ENCODE measurements around the gene TCN2.

Gene TCN2

DNA sequence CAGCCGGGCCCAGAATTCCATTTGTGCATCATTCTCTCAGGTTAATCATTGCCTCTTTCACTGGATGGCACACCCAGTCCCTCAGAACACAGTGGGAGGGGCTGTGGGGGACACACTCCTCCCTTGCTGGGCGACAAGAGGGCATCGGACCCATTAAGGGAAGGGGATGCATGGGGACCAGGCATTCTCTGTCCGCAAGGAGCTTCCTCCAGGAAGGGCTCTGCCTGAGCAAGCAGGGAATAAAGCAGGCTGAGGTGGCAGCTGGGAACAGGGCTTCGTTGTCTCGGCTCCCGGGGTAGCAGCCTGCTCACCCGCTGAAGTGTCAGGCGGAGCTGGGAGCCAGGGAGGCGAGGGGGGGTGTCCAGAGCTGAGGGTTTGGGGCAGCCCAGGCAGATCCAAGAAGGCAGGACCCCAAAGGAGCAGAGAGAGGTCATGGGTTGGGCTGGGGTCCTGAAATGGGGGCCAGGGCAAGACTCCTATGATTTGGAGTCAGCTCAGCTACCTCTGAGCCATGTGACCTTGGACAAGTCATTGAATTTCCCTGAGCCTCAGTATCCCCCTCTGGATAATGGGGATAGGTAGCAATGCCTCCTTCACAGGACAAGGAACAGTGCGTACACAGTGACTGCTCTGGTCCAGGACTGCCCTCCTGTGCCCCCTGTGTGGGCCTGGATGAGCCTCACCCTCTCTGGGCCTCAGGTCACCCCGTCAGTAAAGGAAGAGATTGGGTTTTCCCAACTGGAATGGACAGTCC is 34.0 kb upstream of the TCN2 start:
- Histone ChIP-seq H3K9ac (ENCODE audit: low read depth, low read length) (no peak overlapping the region), H3K4me1 (ENCODE audit: insufficient read depth, low read length) (no peaks in the 10 kb centered on the region; the same call in 1 of the 2 replicates), H3K36me3 (ENCODE audit: insufficient read depth, low read length) (peaks cover 7% of the 10 kb centered on the region; the same call in 1 of the 2 replicates), H3K9me3 (ENCODE audit: control insufficient read depth, insufficient read depth, low read length) (no peaks in the 10 kb centered on the region)

GRCh38 chr22:30573594-30574094 is 33.3 kb upstream of the TCN2 start:
- H3K36me3 ChIP-seq (ENCODE audit: insufficient read depth, low read length), result peaks cover 7% of the 10 kb centered on the region; the same call in 1 of the 2 replicates
- no peaks in the 10 kb centered on the region; the same call in 1 of the 2 replicates for H3K4me1 ChIP-seq (ENCODE audit: insufficient read depth, low read length)
- H3K9ac ChIP-seq (ENCODE audit: low read depth, low read length), result peak overlapping the region; percentile 78; the same call in 1 of the 2 replicates
- no peaks in the 10 kb centered on the region for H3K9me3 ChIP-seq (ENCODE audit: control insufficient read depth, insufficient read depth, low read length)

DNA sequence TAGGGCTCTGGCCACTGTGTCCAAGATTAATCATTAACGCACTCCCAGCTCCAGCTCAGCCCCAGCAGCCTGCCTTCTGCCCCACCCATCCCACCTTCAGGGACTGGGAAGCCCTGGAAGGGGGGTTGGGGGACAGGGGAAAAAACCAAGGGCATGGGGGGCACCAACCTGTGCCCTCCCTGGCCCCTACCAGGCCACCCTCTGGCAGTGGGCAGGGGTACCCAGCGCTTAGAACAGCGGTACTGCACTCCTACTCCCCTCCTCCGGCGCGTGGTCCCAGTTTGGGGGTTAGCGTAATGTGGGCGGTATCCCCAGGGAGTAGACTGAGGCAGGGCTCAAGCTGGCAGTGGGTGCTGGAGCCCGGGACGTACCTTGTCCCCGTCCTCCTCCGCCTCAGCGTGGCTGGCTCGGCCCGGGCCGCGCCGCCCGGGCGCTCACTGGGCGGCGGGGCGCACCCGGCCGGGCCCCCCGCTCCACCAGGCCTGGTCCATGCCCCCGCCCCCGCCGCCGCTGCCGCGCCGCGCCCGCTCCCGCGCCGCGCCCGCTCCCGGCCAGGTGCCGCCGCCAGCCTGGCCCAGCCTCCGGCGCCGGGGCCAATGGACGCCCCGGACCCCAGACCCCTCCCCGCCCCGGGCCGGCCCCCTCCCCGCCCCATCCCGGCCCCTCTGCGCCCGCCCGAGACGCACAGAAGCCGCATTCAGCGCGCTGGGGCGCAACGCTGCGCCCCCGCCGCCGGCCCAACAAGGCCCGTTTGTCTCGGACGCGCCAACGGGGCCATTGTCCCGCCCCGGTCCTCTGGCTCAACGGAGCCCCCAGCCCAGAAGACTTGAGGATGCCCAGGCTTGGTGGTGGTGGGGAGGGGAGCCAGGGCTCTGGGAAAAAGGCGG is 32.6 kb upstream of the TCN2 start, which contains the start of gene GAL3ST1:
Gene GAL3ST1, minus strand, starts transcription at position 571 of the 887 bp plus-strand sequence. CDS start 17,273 bp downstream, outside the sequence.
- Histone ChIP-seq H3K9ac (ENCODE audit: low read depth, low read length) (peak within 1 kb of the TSS; percentile 78), H3K9me3 (ENCODE audit: control insufficient read depth, insufficient read depth, low read length) (no peaks in the 10 kb centered on the region), H3K4me1 (ENCODE audit: insufficient read depth, low read length) (no peaks in the 10 kb centered on the region; the same call in 1 of the 2 replicates), H3K36me3 (ENCODE audit: insufficient read depth, low read length) (peaks cover 7% of the 10 kb centered on the region; the same call in 1 of the 2 replicates)

GRCh38 chr22:30574997-30575671 is 31.8 kb upstream of the TCN2 start:
- Histone ChIP-seq H3K4me1 (ENCODE audit: insufficient read depth, low read length) (no peaks in the 10 kb centered on the region; the same call in 1 of the 2 replicates), H3K9me3 (ENCODE audit: control insufficient read depth, insufficient read depth, low read length) (no peaks in the 10 kb centered on the region), H3K36me3 (ENCODE audit: insufficient read depth, low read length) (peaks cover 7% of the 10 kb centered on the region; the same call in 1 of the 2 replicates), H3K9ac (ENCODE audit: low read depth, low read length) (peak overlapping the region; percentile 51; the same call in 1 of the 2 replicates)

- Histone ChIP-seq H3K4me1 (ENCODE audit: insufficient read depth, low read length) (no peaks in the 10 kb centered on the region; the same call in 1 of the 2 replicates), H3K9ac (ENCODE audit: low read depth, low read length) (no peak overlapping the region), H3K36me3 (ENCODE audit: insufficient read depth, low read length) (peaks cover 10% of the 10 kb centered on the region; the same call in 1 of the 2 replicates), H3K9me3 (ENCODE audit: control insufficient read depth, insufficient read depth, low read length) (no peaks in the 10 kb centered on the region)
Observed at GRCh38 chr22:30575859-30576258, 31.1 kb upstream of the TCN2 start.

- H3K36me3 ChIP-seq (ENCODE audit: insufficient read depth, low read length), result peaks cover 15% of the 10 kb centered on the region; the same call in 1 of the 2 replicates
- no peaks in the 10 kb centered on the region; the same call in 1 of the 2 replicates for H3K4me1 ChIP-seq (ENCODE audit: insufficient read depth, low read length)
- H3K9ac ChIP-seq (ENCODE audit: low read depth, low read length), result no peak overlapping the region
- no peaks in the 10 kb centered on the region for H3K9me3 ChIP-seq (ENCODE audit: control insufficient read depth, insufficient read depth, low read length)
Observed at GRCh38 chr22:30578481-30578880, 28.5 kb upstream of the TCN2 start.

DNA sequence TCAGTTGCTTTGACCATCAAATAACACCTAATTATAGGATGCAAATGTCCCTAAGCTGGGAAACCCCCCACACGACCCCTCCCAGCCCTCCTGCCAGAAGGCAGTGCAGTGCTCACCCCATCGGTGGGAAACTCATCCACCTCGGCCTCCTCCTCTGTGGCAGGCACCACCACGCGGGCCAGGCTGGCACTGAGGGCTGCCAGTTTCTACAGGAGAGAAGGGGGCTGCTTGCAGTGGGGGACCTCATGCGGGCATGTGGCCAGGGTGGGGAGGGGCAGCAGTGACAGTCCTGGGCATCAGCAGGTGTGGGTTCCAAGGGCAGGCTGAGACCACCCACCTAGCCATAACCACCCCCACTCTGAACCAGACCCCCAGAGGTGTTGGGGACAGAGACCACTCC is 26.1 kb upstream of the TCN2 start:
- Histone ChIP-seq H3K36me3 (ENCODE audit: insufficient read depth, low read length) (peaks cover 31% of the 10 kb centered on the region), H3K9ac (ENCODE audit: low read depth, low read length) (no peak overlapping the region), H3K4me1 (ENCODE audit: insufficient read depth, low read length) (no peaks in the 10 kb centered on the region), H3K9me3 (ENCODE audit: control insufficient read depth, insufficient read depth, low read length) (no peaks in the 10 kb centered on the region)

- Histone ChIP-seq H3K36me3 (ENCODE audit: insufficient read depth, low read length) (peaks cover 39% of the 10 kb centered on the region), H3K9ac (ENCODE audit: low read depth, low read length) (no peak overlapping the region), H3K9me3 (ENCODE audit: control insufficient read depth, insufficient read depth, low read length) (no peaks in the 10 kb centered on the region), H3K4me1 (ENCODE audit: insufficient read depth, low read length) (no peaks in the 10 kb centered on the region)
Observed at GRCh38 chr22:30582051-30582450, 24.9 kb upstream of the TCN2 start.

DNA sequence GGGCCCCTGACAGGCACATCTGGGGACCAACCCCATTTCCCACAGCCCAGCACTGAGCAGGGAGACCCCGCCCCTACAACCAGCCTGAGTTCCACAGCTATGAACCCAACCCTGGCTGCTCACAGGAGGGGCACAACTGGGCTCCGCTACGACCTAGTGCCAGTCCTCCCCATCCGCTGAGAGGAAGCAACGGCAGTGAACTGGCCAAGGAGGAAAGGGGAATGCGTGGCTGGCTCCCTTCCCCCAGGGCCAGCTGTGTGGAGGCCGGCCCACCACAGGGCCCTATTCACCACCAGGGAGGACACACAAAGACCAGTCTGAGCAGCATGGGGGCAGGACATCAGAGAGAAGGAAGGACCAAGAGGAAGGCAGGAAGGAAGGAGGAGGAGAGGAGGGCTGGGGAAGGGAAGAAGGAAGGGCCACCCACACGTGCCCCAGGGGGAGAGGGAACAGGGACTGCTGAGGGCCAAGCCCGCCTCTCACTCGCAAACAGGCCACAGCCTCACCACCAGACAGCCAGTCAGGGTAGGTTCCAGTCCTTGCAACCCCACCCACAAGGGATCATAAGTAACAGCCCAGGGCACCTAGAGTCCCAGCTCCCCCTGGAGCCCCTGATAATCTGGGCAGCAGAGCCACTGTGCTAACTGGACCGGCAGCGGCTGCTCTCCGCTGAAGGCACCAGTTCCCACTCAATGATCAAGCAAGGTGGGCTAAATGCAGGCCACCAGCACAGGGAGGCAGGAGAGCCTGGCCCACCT is 24.0 kb upstream of the TCN2 start:
- H3K9me3 ChIP-seq (ENCODE audit: control insufficient read depth, insufficient read depth, low read length), result no peaks in the 10 kb centered on the region
- H3K36me3 ChIP-seq (ENCODE audit: insufficient read depth, low read length), result peaks cover 45% of the 10 kb centered on the region
- no peak overlapping the region for H3K9ac ChIP-seq (ENCODE audit: low read depth, low read length)
- no peaks in the 10 kb centered on the region for H3K4me1 ChIP-seq (ENCODE audit: insufficient read depth, low read length)

DNA sequence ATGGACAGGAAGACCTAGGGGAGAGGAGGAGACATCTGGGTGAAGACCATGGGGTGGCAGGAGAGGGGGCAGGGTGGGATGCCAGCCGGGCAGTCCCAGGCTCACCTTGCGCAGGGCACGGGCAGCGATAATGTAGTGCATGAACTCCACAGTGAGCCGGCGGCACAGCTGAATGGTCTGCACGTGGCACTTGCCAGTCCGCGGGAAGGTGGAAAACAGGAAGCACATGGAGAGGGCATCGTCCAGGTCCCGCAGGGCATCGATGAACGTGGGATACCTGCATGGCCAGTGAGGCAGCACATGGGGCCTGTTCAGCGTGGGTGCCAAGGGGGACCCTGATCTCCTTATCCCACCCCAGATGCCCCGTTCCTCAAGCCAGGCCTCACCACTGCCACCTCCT is 22.5 kb upstream of the TCN2 start:
- peaks cover 49% of the 10 kb centered on the region for H3K36me3 ChIP-seq (ENCODE audit: insufficient read depth, low read length)
- no peaks in the 10 kb centered on the region for H3K4me1 ChIP-seq (ENCODE audit: insufficient read depth, low read length)
- H3K9ac ChIP-seq (ENCODE audit: low read depth, low read length), result no peak overlapping the region
- H3K9me3 ChIP-seq (ENCODE audit: control insufficient read depth, insufficient read depth, low read length), result no peaks in the 10 kb centered on the region

DNA sequence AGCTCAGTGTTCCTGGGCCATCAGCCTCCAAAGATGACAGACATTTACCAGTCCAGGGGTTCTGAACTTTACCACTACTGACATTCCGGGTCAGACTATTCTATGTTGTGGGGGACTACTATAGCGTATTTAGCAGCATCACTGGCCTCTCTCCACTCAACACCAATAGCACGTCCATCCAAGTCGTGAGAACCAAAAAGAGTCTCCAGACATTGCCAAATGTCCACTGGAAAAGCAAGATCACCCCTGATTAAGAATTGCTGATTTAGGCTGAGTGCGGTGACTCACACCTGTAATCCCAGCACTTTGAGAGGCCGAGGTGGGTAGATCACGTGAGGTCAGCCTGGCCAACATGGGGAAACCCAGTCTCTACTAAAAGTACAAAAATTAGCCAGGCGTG is 20.6 kb upstream of the TCN2 start:
- Histone ChIP-seq H3K4me1 (ENCODE audit: insufficient read depth, low read length) (no peaks in the 10 kb centered on the region; the same call in 1 of the 2 replicates), H3K36me3 (ENCODE audit: insufficient read depth, low read length) (peaks cover 44% of the 10 kb centered on the region), H3K9me3 (ENCODE audit: control insufficient read depth, insufficient read depth, low read length) (no peaks in the 10 kb centered on the region), H3K9ac (ENCODE audit: low read depth, low read length) (no peak overlapping the region)

- Histone ChIP-seq H3K9ac (ENCODE audit: low read depth, low read length) (peak overlapping the region; percentile 76), H3K36me3 (ENCODE audit: insufficient read depth, low read length) (peaks cover 23% of the 10 kb centered on the region), H3K4me1 (ENCODE audit: insufficient read depth, low read length) (no peaks in the 10 kb centered on the region; the same call in 1 of the 2 replicates), H3K9me3 (ENCODE audit: control insufficient read depth, insufficient read depth, low read length) (no peaks in the 10 kb centered on the region)
Observed at GRCh38 chr22:30591191-30591587, 15.8 kb upstream of the TCN2 start.

- no peaks in the 10 kb centered on the region for H3K9me3 ChIP-seq (ENCODE audit: control insufficient read depth, insufficient read depth, low read length)
- no peaks in the 10 kb centered on the region; the same call in 1 of the 2 replicates for H3K4me1 ChIP-seq (ENCODE audit: insufficient read depth, low read length)
- peaks cover 17% of the 10 kb centered on the region for H3K36me3 ChIP-seq (ENCODE audit: insufficient read depth, low read length)
- H3K9ac ChIP-seq (ENCODE audit: low read depth, low read length), result peak within 1 kb of the TSS; percentile 76
Observed at GRCh38 chr22:30591588-30592359, 15.2 kb upstream of the TCN2 start, which contains the start of gene PES1. PES1 (minus strand) TSS chr22:30591910; CDS start chr22:30591833, 77 bp downstream.

Data from ES-I3 (cell line).